ENCODE measurements around the gene CREB5. TPM values are rescaled to one million over a fixed set of nuclear protein-coding genes. Genes with fewer than 3 reads are reported as not detected.

Gene CREB5
- total RNA-seq, 5 donors from 2014 or later (not counting 1 experiment from before 2014, with no cell fraction given): 0.03 to 0.58 (median 0.23) TPM

GRCh38 chr7:28678431-28678965, 266.2 kb downstream of the CREB5 start:
- H3K27ac Mint-ChIP-seq: no peak overlapping the region
- no peak overlapping the region for H3K27ac ChIP-seq (ENCODE audit: low read length)
- no peaks in the 10 kb centered on the region for H3K4me1 ChIP-seq (ENCODE audit: control insufficient read depth in 1 of 2, extremely low read depth in 1 of 2, insufficient read depth in 2 of 2, low read length in 2 of 2)
- no peaks in the 10 kb centered on the region for H3K9me3 ChIP-seq
- no peak overlapping the region for H3K4me3 Mint-ChIP-seq
- DNase-seq (no peak), ATAC-seq (replicated peaks in 1 of 4) (no peak)
- ChIA-PET POLR2A (interaction anchor here in 1 of 2 donors (0.6 kb wide), 1 partner anchor 356 kb away, joined by 7 read pairs; no protein-coding TSS in a partner anchor), CTCF (interaction anchor here in 1 of 2 donors (0.6 kb wide), 1 partner anchor 15 kb away, joined by 4 read pairs; no protein-coding TSS in a partner anchor)
- no peaks in the 10 kb centered on the region for H3K4me1 Mint-ChIP-seq
- no peak overlapping the region for H3K4me3 ChIP-seq (ENCODE audit: control insufficient read depth in 1 of 2, extremely low read depth in 1 of 2, low read length in 1 of 2)
- no peaks in the 10 kb centered on the region for H3K36me3 Mint-ChIP-seq
- no peaks in the 10 kb centered on the region for H3K9me3 Mint-ChIP-seq
- H3K27me3 Mint-ChIP-seq: peaks cover 6 to 11% of the 10 kb centered on the region in 2 donors
- no peaks in the 10 kb centered on the region for H3K36me3 ChIP-seq (ENCODE audit: control insufficient read depth in 2 of 2, extremely low read depth in 1 of 2, insufficient read depth in 1 of 2, low read length in 1 of 2)
- WGBS (ENCODE audit: insufficient coverage): no CpG with 5 or more reads among the region's 2 CpGs
- H3K27me3 ChIP-seq (replicated peaks in 1 of 2; ENCODE audit: control insufficient read depth in 2 of 2, extremely low read depth in 1 of 2, insufficient read depth in 2 of 2, low read length in 1 of 2): peaks cover 0 to 8% of the 10 kb centered on the region in 2 experiments

- Histone ChIP-seq H3K4me1 (ENCODE audit: control insufficient read depth in 1 of 2, extremely low read depth in 1 of 2, insufficient read depth in 2 of 2, low read length in 2 of 2) (peaks cover 4 to 11% of the 10 kb centered on the region in 2 experiments), H3K27me3 (replicated peaks in 1 of 2; ENCODE audit: control insufficient read depth in 2 of 2, extremely low read depth in 1 of 2, insufficient read depth in 2 of 2, low read length in 1 of 2) (peaks cover 0 to 28% of the 10 kb centered on the region in 2 experiments), H3K4me3 (ENCODE audit: control insufficient read depth in 1 of 2, extremely low read depth in 1 of 2, low read length in 1 of 2) (no peak overlapping the region), H3K9me3 (no peaks in the 10 kb centered on the region), H3K27ac (ENCODE audit: low read length) (no peak overlapping the region), H3K36me3 (ENCODE audit: control insufficient read depth in 2 of 2, extremely low read depth in 1 of 2, insufficient read depth in 1 of 2, low read length in 1 of 2) (no peaks in the 10 kb centered on the region)
- ChIA-PET POLR2A (no interaction called here), CTCF (no interaction called here)
- DNase-seq (no peak), ATAC-seq (replicated peaks in 1 of 4) (no peak)
- Mint-ChIP-seq H3K27me3 (peaks cover 15 to 24% of the 10 kb centered on the region in 2 donors), H3K27ac (no peak overlapping the region), H3K9me3 (no peaks in the 10 kb centered on the region), H3K4me1 (peaks cover 0 to 5% (median 3%) of the 10 kb centered on the region in 3 donors), H3K36me3 (no peaks in the 10 kb centered on the region), H3K4me3 (no peak overlapping the region)
- 100% methylated on average over 3 of the region's 5 CpGs for WGBS (ENCODE audit: insufficient coverage)
Observed at GRCh38 chr7:28681693-28682310, 269.5 kb downstream of the CREB5 start.

- Histone ChIP-seq H3K4me3 (ENCODE audit: control insufficient read depth in 1 of 2, extremely low read depth in 1 of 2, low read length in 1 of 2) (no peak overlapping the region), H3K36me3 (ENCODE audit: control insufficient read depth in 2 of 2, extremely low read depth in 1 of 2, insufficient read depth in 1 of 2, low read length in 1 of 2) (no peaks in the 10 kb centered on the region), H3K4me1 (ENCODE audit: control insufficient read depth in 1 of 2, extremely low read depth in 1 of 2, insufficient read depth in 2 of 2, low read length in 2 of 2) (peaks cover 4 to 11% of the 10 kb centered on the region in 2 experiments), H3K9me3 (no peaks in the 10 kb centered on the region), H3K27me3 (replicated peaks in 1 of 2; ENCODE audit: control insufficient read depth in 2 of 2, extremely low read depth in 1 of 2, insufficient read depth in 2 of 2, low read length in 1 of 2) (peaks cover 0 to 28% of the 10 kb centered on the region in 2 experiments), H3K27ac (ENCODE audit: low read length) (no peak overlapping the region)
- ChIA-PET CTCF (no interaction called here), POLR2A (no interaction called here)
- DNase-seq (no peak), ATAC-seq (replicated peaks in 1 of 4) (no peak)
- Mint-ChIP-seq H3K36me3 (no peaks in the 10 kb centered on the region), H3K4me3 (no peak overlapping the region), H3K27me3 (peaks cover 15 to 24% of the 10 kb centered on the region in 2 donors), H3K4me1 (peaks cover 0 to 5% (median 3%) of the 10 kb centered on the region in 3 donors), H3K27ac (no peak overlapping the region), H3K9me3 (no peaks in the 10 kb centered on the region)
- WGBS (ENCODE audit: insufficient coverage): no CpG with 5 or more reads among the region's 8 CpGs
Observed at GRCh38 chr7:28682801-28683200, 270.5 kb downstream of the CREB5 start.

GRCh38 chr7:28684650-28685241, 272.4 kb downstream of the CREB5 start:
- no peaks in the 10 kb centered on the region for H3K36me3 Mint-ChIP-seq
- peaks cover 4 to 11% of the 10 kb centered on the region in 2 experiments for H3K4me1 ChIP-seq (ENCODE audit: control insufficient read depth in 1 of 2, extremely low read depth in 1 of 2, insufficient read depth in 2 of 2, low read length in 2 of 2)
- H3K27ac ChIP-seq (ENCODE audit: low read length): no peak overlapping the region
- H3K27me3 Mint-ChIP-seq: peaks cover 21 to 24% of the 10 kb centered on the region in 2 donors
- H3K36me3 ChIP-seq (ENCODE audit: control insufficient read depth in 2 of 2, extremely low read depth in 1 of 2, insufficient read depth in 1 of 2, low read length in 1 of 2): no peaks in the 10 kb centered on the region
- peaks cover 0 to 26% of the 10 kb centered on the region in 2 experiments for H3K27me3 ChIP-seq (replicated peaks in 1 of 2; ENCODE audit: control insufficient read depth in 2 of 2, extremely low read depth in 1 of 2, insufficient read depth in 2 of 2, low read length in 1 of 2)
- H3K4me1 Mint-ChIP-seq: peaks cover 0 to 5% (median 3%) of the 10 kb centered on the region in 3 donors
- no peaks in the 10 kb centered on the region for H3K9me3 Mint-ChIP-seq
- ChIA-PET POLR2A (no interaction called here), CTCF (interaction anchor here in 1 of 2 donors (0.6 kb wide), 1 partner anchor 1925 kb away, joined by 3 read pairs; no protein-coding TSS in a partner anchor)
- H3K4me3 Mint-ChIP-seq: no peak overlapping the region
- no peak for DNase-seq
- no peaks in the 10 kb centered on the region for H3K9me3 ChIP-seq
- WGBS (ENCODE audit: insufficient coverage): no CpG with 5 or more reads among the region's 5 CpGs
- no peak overlapping the region for H3K4me3 ChIP-seq (ENCODE audit: control insufficient read depth in 1 of 2, extremely low read depth in 1 of 2, low read length in 1 of 2)
- ATAC-seq (replicated peaks in 1 of 4): no peak
- no peak overlapping the region for H3K27ac Mint-ChIP-seq

GRCh38 chr7:28685242-28685643, 272.9 kb downstream of the CREB5 start:
- ATAC-seq (replicated peaks in 1 of 4) (peak in 1 of 4 experiments; percentile 34), DNase-seq (no peak)
- Histone ChIP-seq H3K27me3 (replicated peaks in 1 of 2; ENCODE audit: control insufficient read depth in 2 of 2, extremely low read depth in 1 of 2, insufficient read depth in 2 of 2, low read length in 1 of 2) (peaks cover 0 to 29% of the 10 kb centered on the region in 2 experiments), H3K36me3 (ENCODE audit: control insufficient read depth in 2 of 2, extremely low read depth in 1 of 2, insufficient read depth in 1 of 2, low read length in 1 of 2) (no peaks in the 10 kb centered on the region), H3K4me3 (ENCODE audit: control insufficient read depth in 1 of 2, extremely low read depth in 1 of 2, low read length in 1 of 2) (peak overlapping the region in 1 of 2 donors; percentile 30), H3K9me3 (no peaks in the 10 kb centered on the region), H3K27ac (ENCODE audit: low read length) (no peak overlapping the region), H3K4me1 (ENCODE audit: control insufficient read depth in 1 of 2, extremely low read depth in 1 of 2, insufficient read depth in 2 of 2, low read length in 2 of 2) (peaks cover 4 to 11% of the 10 kb centered on the region in 2 experiments)
- Mint-ChIP-seq H3K27me3 (peaks cover 21 to 24% of the 10 kb centered on the region in 2 donors), H3K36me3 (no peaks in the 10 kb centered on the region), H3K4me3 (no peak overlapping the region), H3K9me3 (no peaks in the 10 kb centered on the region), H3K4me1 (peaks cover 0 to 5% (median 3%) of the 10 kb centered on the region in 3 donors), H3K27ac (no peak overlapping the region)
- POLR2A ChIA-PET: no interaction called here
- CTCF ChIA-PET: interaction anchor here (0.6 kb wide), 2 partner anchors 44 to 1926 kb away, joined by 3 to 4 read pairs; no protein-coding TSS in a partner anchor
- WGBS (ENCODE audit: insufficient coverage): 21% methylated on average over 5 of the region's 7 CpGs

GRCh38 chr7:28685644-28686417, 273.5 kb downstream of the CREB5 start:
- peaks cover 0 to 5% (median 3%) of the 10 kb centered on the region in 3 donors for H3K4me1 Mint-ChIP-seq
- ChIA-PET POLR2A (interaction anchor here in 1 of 2 donors (0.6 kb wide), 1 partner anchor 26 kb away, joined by 5 read pairs; no protein-coding TSS in a partner anchor), CTCF (interaction anchor here in 1 of 2 donors (0.6 kb wide), 1 partner anchor 43 kb away, joined by 4 read pairs; no protein-coding TSS in a partner anchor)
- peaks cover 21 to 24% of the 10 kb centered on the region in 2 donors for H3K27me3 Mint-ChIP-seq
- H3K36me3 ChIP-seq (ENCODE audit: control insufficient read depth in 2 of 2, extremely low read depth in 1 of 2, insufficient read depth in 1 of 2, low read length in 1 of 2): no peaks in the 10 kb centered on the region
- H3K9me3 ChIP-seq: no peaks in the 10 kb centered on the region
- DNase-seq (peak in 12 of 35 experiments; percentile 4 to 33 (median 12)), ATAC-seq (replicated peaks in 1 of 4) (peak in 1 of 4 experiments; percentile 75)
- peak overlapping the region in 1 of 2 donors; percentile 20 for H3K4me3 ChIP-seq (ENCODE audit: control insufficient read depth in 1 of 2, extremely low read depth in 1 of 2, low read length in 1 of 2)
- H3K4me1 ChIP-seq (ENCODE audit: control insufficient read depth in 1 of 2, extremely low read depth in 1 of 2, insufficient read depth in 2 of 2, low read length in 2 of 2): peaks cover 4 to 11% of the 10 kb centered on the region in 2 experiments
- H3K36me3 Mint-ChIP-seq: no peaks in the 10 kb centered on the region
- no peak overlapping the region for H3K27ac ChIP-seq (ENCODE audit: low read length)
- H3K27me3 ChIP-seq (replicated peaks in 1 of 2; ENCODE audit: control insufficient read depth in 2 of 2, extremely low read depth in 1 of 2, insufficient read depth in 2 of 2, low read length in 1 of 2): peaks cover 0 to 33% of the 10 kb centered on the region in 2 experiments
- H3K4me3 Mint-ChIP-seq: no peak overlapping the region
- no peaks in the 10 kb centered on the region for H3K9me3 Mint-ChIP-seq
- 16% methylated on average over 7 of the region's 15 CpGs for WGBS (ENCODE audit: insufficient coverage)
- H3K27ac Mint-ChIP-seq: no peak overlapping the region

All from T-cell (primary cell).